ENCODE data around the gene TYK2. TPM values are rescaled to one million over a fixed set of nuclear protein-coding genes. Genes with fewer than 3 reads are reported as not detected.

Gene TYK2
- total and polyA plus RNA-seq, 2 of the 13 experiments (the other 11 are each of a cell fraction or from before 2014, with no cell fraction given), result 38.8 to 60.1 TPM

DNA sequence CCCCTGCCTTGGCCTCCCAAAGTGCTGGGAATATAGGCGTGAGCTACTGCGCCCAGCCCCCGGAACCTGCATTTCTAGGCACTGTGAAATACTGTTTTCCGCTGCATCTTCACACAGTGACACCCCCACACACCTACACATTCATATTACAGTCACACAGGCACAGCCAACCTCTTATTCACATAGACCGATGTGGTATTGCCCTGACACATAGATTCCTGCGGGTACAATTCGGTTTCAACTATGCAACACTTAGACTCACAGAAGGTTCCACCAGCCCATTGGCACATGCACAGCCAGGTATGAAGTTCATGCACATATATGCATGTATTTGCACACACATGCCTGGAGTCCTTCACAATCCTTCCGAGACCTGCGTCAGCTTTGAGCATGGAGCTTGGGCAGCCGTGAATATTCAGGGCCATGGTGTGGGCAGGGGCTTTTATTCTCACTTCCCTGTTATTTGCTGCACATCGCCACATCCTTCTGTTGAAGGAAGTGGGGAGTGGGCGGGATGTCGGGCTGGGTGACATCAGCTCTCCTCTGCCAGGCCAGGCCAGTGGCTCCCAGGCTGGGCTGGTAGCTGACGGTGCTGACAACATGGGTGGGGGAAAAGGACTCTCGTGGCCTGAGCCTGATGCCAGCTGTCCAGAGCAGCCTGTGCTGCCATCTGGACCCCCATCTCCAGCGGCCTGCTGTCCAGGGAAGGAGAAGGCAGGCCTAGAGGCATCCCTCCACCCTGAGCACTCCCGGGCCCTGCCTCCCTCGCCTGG is 28.3 kb upstream of the TYK2 start:
- ATAC-seq, result 0 out of 3 replicates have a peak, but pooled peaks have one; percentile 7
- TF ChIP-seq ZSCAN30 (CRISPR knock-in tag; IDR thresholded peaks at IDR 0.05) (no peak), RARG (CRISPR knock-in tag; IDR thresholded peaks at IDR 0.05; ENCODE audit: low read depth) (no peak), ZNF619 (CRISPR knock-in tag; IDR thresholded peaks at IDR 0.05) (no peak), SP4 (CRISPR knock-in tag; IDR thresholded peaks at IDR 0.05) (no peak), RXRA (CRISPR knock-in tag; IDR thresholded peaks at IDR 0.05) (no peak), HNRNPL (IDR thresholded peaks at IDR 0.05; ENCODE audit: low read depth, low read length) (no peak), POLR2G (IDR thresholded peaks at IDR 0.05; ENCODE audit: low read depth, low read length) (no peak), ZNF17 (CRISPR knock-in tag; IDR thresholded peaks at IDR 0.05) (no peak)
- TF ChIP-seq, protein P1, sequence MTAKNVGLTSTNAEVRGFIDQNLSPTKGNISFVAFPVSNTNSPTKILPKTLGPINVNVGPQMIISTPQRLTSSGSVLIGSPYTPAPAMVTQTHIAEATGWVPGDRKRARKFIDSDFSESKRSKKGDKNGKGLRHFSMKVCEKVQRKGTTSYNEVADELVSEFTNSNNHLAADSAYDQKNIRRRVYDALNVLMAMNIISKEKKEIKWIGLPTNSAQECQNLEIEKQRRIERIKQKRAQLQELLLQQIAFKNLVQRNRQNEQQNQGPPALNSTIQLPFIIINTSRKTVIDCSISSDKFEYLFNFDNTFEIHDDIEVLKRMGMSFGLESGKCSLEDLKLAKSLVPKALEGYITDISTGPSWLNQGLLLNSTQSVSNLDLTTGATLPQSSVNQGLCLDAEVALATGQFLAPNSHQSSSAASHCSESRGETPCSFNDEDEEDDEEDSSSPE (CRISPR knock-in tag; IDR thresholded peaks at IDR 0.05), result no peak
- TF ChIP-seq, protein P2, sequence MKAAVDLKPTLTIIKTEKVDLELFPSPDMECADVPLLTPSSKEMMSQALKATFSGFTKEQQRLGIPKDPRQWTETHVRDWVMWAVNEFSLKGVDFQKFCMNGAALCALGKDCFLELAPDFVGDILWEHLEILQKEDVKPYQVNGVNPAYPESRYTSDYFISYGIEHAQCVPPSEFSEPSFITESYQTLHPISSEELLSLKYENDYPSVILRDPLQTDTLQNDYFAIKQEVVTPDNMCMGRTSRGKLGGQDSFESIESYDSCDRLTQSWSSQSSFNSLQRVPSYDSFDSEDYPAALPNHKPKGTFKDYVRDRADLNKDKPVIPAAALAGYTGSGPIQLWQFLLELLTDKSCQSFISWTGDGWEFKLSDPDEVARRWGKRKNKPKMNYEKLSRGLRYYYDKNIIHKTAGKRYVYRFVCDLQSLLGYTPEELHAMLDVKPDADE (CRISPR knock-in tag; IDR thresholded peaks at IDR 0.05), result no peak
- ChIA-PET POLR2A (interaction anchor here (0.7 kb wide), 1 partner anchor 138 kb away, joined by 3 read pairs; no protein-coding TSS in a partner anchor), CTCF (ENCODE audit: low intra/inter-chr PET ratio, low total read pairs) (no interaction called here)
- H3K79me2 ChIP-seq (ENCODE audit: insufficient read depth, low read length), result no peaks in the 10 kb centered on the region
- H3K27ac ChIP-seq (ENCODE audit: extremely low read length, insufficient read depth, low read length), result no peak overlapping the region
- DNase-seq (ENCODE audit: low spot score), result no peak
- intact Hi-C loops (cut with micrococcal nuclease; ENCODE audit: unreplicated experiment) (no loop called here), in situ Hi-C loops (cut with HindIII; ENCODE audit: extremely low pct_ligation_motif_present, low pct_unique_long_range_greater_than_20kb) (no loop called here)
- peaks cover 4 to 40% of the 10 kb centered on the region in 2 experiments; a peak in 4 of 5 replicates for H3K27me3 ChIP-seq (ENCODE audit: control insufficient read depth in 1 of 2, insufficient read depth in 2 of 2, low read length in 2 of 2)
- no peaks in the 10 kb centered on the region for H3K9me3 ChIP-seq (ENCODE audit: low read length)
- peak overlapping the region; percentile 11; the same call in 1 of the 2 replicates for H3K4me2 ChIP-seq (ENCODE audit: low read depth, low read length)
- no TSS peak for BruUV-seq (replicated peaks)
- no peaks in the 10 kb centered on the region for H3K36me3 ChIP-seq (replicated peaks in 1 of 2; ENCODE audit: control insufficient read depth in 1 of 2, insufficient read depth in 2 of 2, low read length in 2 of 2)
- H3K4me3 ChIP-seq (replicated peaks in 1 of 3; ENCODE audit: insufficient read depth in 1 of 3, low read depth in 2 of 3, low read length in 3 of 3), result peak overlapping the region in 1 of 3 experiments; percentile 3; a peak in 1 of 6 replicates
- no peak overlapping the region for H3K9ac ChIP-seq (ENCODE audit: insufficient read depth, low read depth, low read length)
- WGBS (ENCODE audit: low lambda C conversion rate), result 21% methylated on average over 12 of the region's 18 CpGs
- no peaks in the 10 kb centered on the region for H4K20me1 ChIP-seq (ENCODE audit: insufficient read depth, low read length)
- peaks cover 7% of the 10 kb centered on the region for H3K4me1 ChIP-seq (ENCODE audit: insufficient read depth, low read length)
- no peak for FAIRE-seq
- H2AFZ ChIP-seq (ENCODE audit: low read length), result no peak overlapping the region
